SK-N-SH (cell line): Measurements from ENCODE around the gene PCBP3. TPM values are rescaled to one million over a fixed set of nuclear protein-coding genes. Genes with fewer than 3 reads are reported as not detected.

Source experiments
- CTCF ChIA-PET: fragments of 300-600, 350-600 bp; formaldehyde crosslinking; extraction: SDS; loops from one replicate; lab custom pipeline; 2021; lab: Yijun Ruan, JAX
- POLR2A ChIA-PET: fragments of 350-600 bp; sonication (Branson Sonifier 250); formaldehyde crosslinking; extraction: SDS; loops from one replicate; lab custom pipeline; 2020; ENCODE audit warnings: antibody characterized with exemption, inconsistent platforms; lab: Yijun Ruan, JAX
- DNase-seq: peaks from one replicate; pipeline ENCODE4 v3.0.0; 2012
- H2AFZ ChIP-seq: fragments of 200-600 bp; sonication (generic); 2 replicates; pipeline ENCODE4 v1.8.1; 2016; ENCODE audit warnings: antibody characterized with exemption, mild to moderate bottlenecking, low read depth
- H3F3A ChIP-seq: fragments of 200-600 bp; sonication (generic); replicated peaks from 2 replicates; pipeline ENCODE3; 2016; ENCODE audit warnings: antibody characterized with exemption, mild to moderate bottlenecking; ENCODE audit not compliant: insufficient read depth
- H3K27ac ChIP-seq, 2 experiments: fragments of 200-500 bp in 1 of 2; fragments of 200-600 bp in 1 of 2; sonication (Bioruptor generic) in 1 of 2; sonication (generic), shearing (Covaris generic) in 1 of 2; 2 replicates each; pipeline versions ENCODE4 v1.5.1 to v1.6.1; 2014 to 2016; ENCODE audit warnings: low read depth in 2 of 2, inconsistent platforms in 1 of 2, low read length in 1 of 2, mild to moderate bottlenecking in 1 of 2, mixed read lengths in 1 of 2
- H3K27me3 ChIP-seq: fragments of 200-600 bp; sonication (generic), shearing (Covaris generic); 2 replicates; pipeline ENCODE4 v1.6.1; 2016; ENCODE audit warnings: mixed run types; ENCODE audit not compliant: insufficient read depth
- H3K36me3 ChIP-seq, 2 experiments: fragments of 200-500 bp in 1 of 2; fragments of 200-600 bp in 1 of 2; sonication (Bioruptor generic) in 1 of 2; sonication (generic) in 1 of 2; replicated peaks in 1 of 2; 2 replicates each; pipeline versions ENCODE3 to v1.5.1; 2014 to 2016; ENCODE audit warnings: low read length in 1 of 2, mild to moderate bottlenecking in 1 of 2; ENCODE audit not compliant: insufficient read depth in 2 of 2, control insufficient read depth in 1 of 2
- H3K4me1 ChIP-seq, 2 experiments: fragments of 200-500 bp in 1 of 2; fragments of 200-600 bp in 1 of 2; sonication (Bioruptor generic) in 1 of 2; sonication (generic), shearing (Covaris generic) in 1 of 2; 2 replicates each; pipeline versions ENCODE4 v1.5.1 to v1.6.1; 2014 to 2016; ENCODE audit warnings: low read depth in 1 of 2, low read length in 1 of 2, mixed run types in 1 of 2; ENCODE audit not compliant: insufficient read depth in 2 of 2, control insufficient read depth in 1 of 2
- H3K4me2 ChIP-seq: fragments of 200-600 bp; sonication (generic), shearing (Covaris generic); 2 replicates; pipeline ENCODE4 v1.6.1; 2017; ENCODE audit warnings: mixed run types
- H3K4me3 ChIP-seq, 2 experiments: fragments of 200-500 bp in 1 of 2; fragments of 200-600 bp in 1 of 2; sonication (Bioruptor generic) in 1 of 2; sonication (generic), shearing (Covaris generic) in 1 of 2; 2 replicates each; pipeline versions ENCODE4 v1.5.1 to v1.8.1; 2014 to 2016; ENCODE audit warnings: low read depth in 2 of 2, inconsistent platforms in 1 of 2, low read length in 1 of 2, mild to moderate bottlenecking in 1 of 2, mixed read lengths in 1 of 2, moderate library complexity in 1 of 2
- H3K79me2 ChIP-seq: fragments of 200-600 bp; sonication (generic); 2 replicates; pipeline ENCODE4 v1.8.1; 2017; ENCODE audit warnings: mild to moderate bottlenecking; ENCODE audit not compliant: insufficient read depth
- H3K9ac ChIP-seq: fragments of 200-600 bp; sonication (generic); 2 replicates; pipeline ENCODE4 v1.6.1; 2017; ENCODE audit warnings: mixed run types
- H3K9me2 ChIP-seq: fragments of 200-600 bp; sonication (generic); 2 replicates; pipeline ENCODE4 v1.6.1; 2017; ENCODE audit warnings: mixed run types
- H3K9me3 ChIP-seq: fragments of 200-600 bp; sonication (generic); 2 replicates; pipeline ENCODE4 v1.6.1; 2017; ENCODE audit warnings: mixed run types, mild to moderate bottlenecking, moderate library complexity
- H4K20me1 ChIP-seq: fragments of 200-600 bp; sonication (generic); 2 replicates; pipeline ENCODE4 v1.6.1; 2017; ENCODE audit warnings: mild to moderate bottlenecking, mixed run types; ENCODE audit not compliant: insufficient read depth
- CTCF ChIP-seq: fragments of 200-600 bp; sonication (generic); IDR thresholded peaks from 2 replicates; pipeline ENCODE4 v1.6.1; 2017; ENCODE audit warnings: antibody characterized with exemption, mild to moderate bottlenecking, moderate library complexity
- EP300 ChIP-seq, 2 experiments: IDR thresholded peaks; 2 replicates each; pipeline versions ENCODE4 v1.4.0 to v1.6.1; 2012; ENCODE audit warnings: borderline replicate concordance in 1 of 2, low read depth in 1 of 2, low read length in 1 of 2
- EZH2phosphoT487 ChIP-seq: fragments of 200-600 bp; sonication (generic); IDR thresholded peaks from 2 replicates; pipeline ENCODE4 v1.6.1; 2017; ENCODE audit warnings: low read depth, mixed run types, mild to moderate bottlenecking, antibody characterized with exemption, moderate library complexity, borderline replicate concordance
- FOXM1 ChIP-seq: IDR thresholded peaks from 2 replicates; pipeline ENCODE4 v1.4.0; 2012; ENCODE audit warnings: low read depth, mild to moderate bottlenecking
- IRF3 ChIP-seq: fragments of 150-350 bp; IDR thresholded peaks from 2 replicates; pipeline ENCODE4 v1.6.1; 2016; ENCODE audit warnings: mild to moderate bottlenecking, low read depth, low read length
- RFX5 ChIP-seq: IDR thresholded peaks from 2 replicates; pipeline ENCODE4 v1.6.1; 2012; ENCODE audit warnings: mild to moderate bottlenecking, improper control_type of control experiment, low read length
- TEAD4 ChIP-seq: IDR thresholded peaks from 2 replicates; pipeline ENCODE4 v1.4.0; 2012; ENCODE audit warnings: mild to moderate bottlenecking, borderline replicate concordance; ENCODE audit not compliant: insufficient read depth
- ZBTB33 ChIP-seq: IDR thresholded peaks from 2 replicates; pipeline ENCODE4 v1.4.0; 2012; ENCODE audit warnings: low read depth, borderline replicate concordance
- WGBS: methylation state at CpG from one replicate; pipeline ENCODE4 v1.1.6; 2017; ENCODE audit warnings: low lambda C conversion rate; 5-methylcytosine and 5-hydroxymethylcytosine counted together
- polyA plus RNA-seq, 3 experiments: library from polyadenylated mRNA; depleted of rRNA; stranded (reverse); fragments of >200 nt; gene quantifications; 2 replicates each; pipeline ENCODE4 v1.2.3, GENCODE V29; 2012

Gene PCBP3
- polyA plus RNA-seq, 1 of the 3 experiments (the other 2 are of a cell fraction): 9.5 TPM

GRCh38 chr21:45909238-45909988, 265.9 kb downstream of the PCBP3 start:
- Histone ChIP-seq H3K9ac (no peak overlapping the region), H3K4me1 (peaks cover 0 to 30% of the 10 kb centered on the region in 2 experiments; a peak in 2 of 4 replicates), H3K79me2 (no peaks in the 10 kb centered on the region), H3K9me3 (no peaks in the 10 kb centered on the region), H3K36me3 (no peaks in the 10 kb centered on the region), H4K20me1 (no peaks in the 10 kb centered on the region), H2AFZ (no peak overlapping the region), H3K4me3 (no peak overlapping the region), H3K9me2 (no peaks in the 10 kb centered on the region), H3F3A (no peaks in the 10 kb centered on the region), H3K27me3 (no peaks in the 10 kb centered on the region), H3K27ac (no peak overlapping the region), H3K4me2 (no peak overlapping the region)
- no peak for TF ChIP-seq CTCF
- TF ChIP-seq ZBTB33: no peak
- no peak for TF ChIP-seq RFX5
- no peak for TF ChIP-seq EZH2phosphoT487
- no peak for TF ChIP-seq EP300 (IDR thresholded peaks at IDR 0.05; ENCODE audit: borderline replicate concordance in 1 of 2, low read depth in 1 of 2, low read length in 1 of 2)
- DNase-seq: no peak
- ChIA-PET POLR2A (no interaction called here), CTCF (no interaction called here)
- WGBS: 79% methylated on average over 14 of the region's 23 CpGs

GRCh38 chr21:45910155-45910547, 266.6 kb downstream of the PCBP3 start:
- no peak overlapping the region for H3K9ac ChIP-seq

More at GRCh38 chr21:45910155-45910547, 266.6 kb downstream of the PCBP3 start:
- CTCF ChIA-PET: no interaction called here
- POLR2A ChIA-PET: no interaction called here
- Histone ChIP-seq H3K4me3 (no peak overlapping the region), H2AFZ (no peak overlapping the region), H3K27me3 (no peaks in the 10 kb centered on the region), H3K27ac (peak overlapping the region in 1 of 2 experiments; percentile 39; a peak in 1 of 4 replicates), H3K4me1 (peaks cover 0 to 30% of the 10 kb centered on the region in 2 experiments; a peak in 2 of 4 replicates), H3K9me2 (no peaks in the 10 kb centered on the region), H3K79me2 (no peaks in the 10 kb centered on the region), H3K4me2 (no peak overlapping the region), H3K9me3 (no peaks in the 10 kb centered on the region), H3K36me3 (no peaks in the 10 kb centered on the region), H3F3A (no peaks in the 10 kb centered on the region), H4K20me1 (no peaks in the 10 kb centered on the region)
- DNase-seq: peak; percentile 70
- 29% methylated on average over 4 of the region's 5 CpGs for WGBS
- TF ChIP-seq IRF3 (no peak), FOXM1 (no peak), TEAD4 (no peak)
